Stimulated activated CD4-positive, alpha-beta T cell treated with anti-CD3 and anti-CD28 coated beads, Interleukin-2, amount 100 ng/mL, for 4 hours (primary cell): ENCODE results near the gene ETFB.

Source experiments
- DNase-seq: peaks from one replicate; pipeline ENCODE4 v3.0.0-alpha.2; 2020; ENCODE audit warnings: low read depth

Gene ETFB

DNA sequence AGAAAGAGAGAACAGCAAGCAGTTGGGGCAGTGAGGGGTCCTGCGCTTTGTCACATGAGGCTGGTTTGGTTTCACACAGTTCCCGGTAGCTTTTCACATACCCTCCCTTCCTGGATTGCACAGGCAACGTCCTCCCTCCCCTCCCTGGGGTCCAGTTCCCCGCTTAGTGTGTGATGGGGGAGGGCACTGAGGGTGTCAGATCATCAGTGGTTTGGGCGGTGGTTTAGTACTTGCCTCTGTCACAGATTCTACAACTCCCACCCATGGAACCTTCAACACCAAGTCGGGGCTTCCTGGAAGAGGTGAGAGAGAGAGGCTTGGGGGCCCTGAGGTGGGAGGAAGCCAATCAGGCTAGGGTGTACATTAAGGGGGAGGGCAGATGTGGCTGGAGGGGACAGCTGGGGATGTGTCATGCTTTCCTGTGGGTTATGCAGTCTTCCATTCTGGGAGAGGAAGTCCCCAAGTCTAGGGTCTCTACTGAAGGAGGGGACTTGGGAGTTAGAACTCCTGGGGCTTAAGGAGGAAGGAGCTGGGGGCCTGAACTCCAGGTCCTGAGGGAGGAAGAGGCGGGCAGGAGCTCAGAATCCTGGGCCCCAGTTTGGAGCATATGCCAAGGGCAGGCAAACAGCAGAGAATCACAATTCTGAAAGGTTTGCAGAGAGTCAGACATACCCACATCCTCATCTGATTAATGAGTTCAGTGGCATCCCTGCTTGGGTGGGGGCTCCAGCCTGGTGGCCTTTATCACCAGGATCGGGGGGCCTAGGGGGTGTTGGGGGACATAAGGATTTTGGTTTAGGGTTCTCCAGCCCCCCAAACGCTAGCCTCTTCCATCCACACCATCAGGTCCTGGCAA, 6.7 kb upstream of the ETFB start, which contains the start of gene NKG7:
Gene NKG7, minus strand, starts transcription at position 6 of the 856 bp plus-strand sequence. CDS start 119 bp downstream, outside the sequence.
- peak; percentile 72 for DNase-seq

DNA sequence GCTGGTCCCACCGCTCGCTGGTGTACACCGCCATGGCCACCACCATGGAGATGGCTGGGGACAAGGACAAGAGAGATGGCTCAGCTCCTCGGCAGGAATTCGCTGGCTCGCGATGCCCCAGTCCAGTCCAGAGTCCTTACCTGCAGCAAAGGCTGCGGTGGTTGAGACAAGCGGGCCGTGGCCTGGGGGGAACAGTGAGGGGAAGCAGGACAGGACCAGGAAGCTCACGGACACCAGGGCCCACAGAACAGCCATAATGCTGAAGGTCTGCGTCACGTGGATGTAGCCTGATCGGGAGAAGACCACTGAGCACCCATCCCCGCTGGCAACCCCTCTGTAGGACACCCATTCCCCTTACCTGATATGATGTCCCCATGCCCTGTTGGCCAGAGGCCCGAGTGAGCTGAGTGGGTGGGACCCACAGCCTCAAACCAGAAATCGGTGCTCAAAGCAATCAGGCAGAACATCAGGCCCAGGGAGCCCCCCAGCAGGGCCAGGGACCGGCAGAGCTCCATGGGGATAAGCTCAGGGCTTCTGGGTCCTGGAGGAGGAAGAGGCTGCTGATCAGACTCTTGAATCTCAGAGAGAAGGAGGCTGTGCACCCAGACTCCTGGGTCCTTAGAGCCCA, 5.9 kb upstream of the ETFB start:
- no peak for DNase-seq

DNA sequence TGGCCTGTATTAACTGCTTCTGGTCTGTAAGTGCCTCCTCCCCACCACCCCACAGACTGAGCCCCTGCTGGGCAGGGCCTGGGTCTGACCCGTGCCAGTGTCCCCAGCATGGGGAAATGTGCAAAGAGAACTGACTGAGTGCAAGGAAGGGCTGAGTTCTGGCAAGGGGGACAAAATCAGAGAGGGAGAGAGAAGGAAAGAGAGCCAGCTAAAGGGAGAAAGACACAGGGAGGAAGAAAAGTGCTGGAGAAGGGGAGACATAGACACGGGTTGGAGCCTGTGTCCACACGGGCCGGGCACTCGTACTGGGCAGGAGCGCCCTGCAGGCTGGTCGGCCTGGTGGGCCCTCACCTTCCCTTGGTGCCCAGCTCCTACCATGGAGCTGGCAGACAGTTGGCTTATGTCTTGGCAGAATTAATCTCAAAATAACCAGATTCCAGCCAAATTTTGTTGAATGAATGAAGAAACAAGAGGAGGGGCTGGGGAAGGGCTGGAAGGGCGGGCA, 5.0 kb upstream of the ETFB start:
- no peak for DNase-seq

GRCh38 chr19:51370230-51370629, 4.0 kb upstream of the ETFB start:
- DNase-seq = no peak

GRCh38 chr19:51368366-51369282, 2.4 kb upstream of the ETFB start, which contains the start of gene CLDND2:
TSS of gene CLDND2 (minus strand) at chr19:51369003. CDS start at chr19:51368577, 426 bp downstream.
- DNase-seq = no peak

DNA sequence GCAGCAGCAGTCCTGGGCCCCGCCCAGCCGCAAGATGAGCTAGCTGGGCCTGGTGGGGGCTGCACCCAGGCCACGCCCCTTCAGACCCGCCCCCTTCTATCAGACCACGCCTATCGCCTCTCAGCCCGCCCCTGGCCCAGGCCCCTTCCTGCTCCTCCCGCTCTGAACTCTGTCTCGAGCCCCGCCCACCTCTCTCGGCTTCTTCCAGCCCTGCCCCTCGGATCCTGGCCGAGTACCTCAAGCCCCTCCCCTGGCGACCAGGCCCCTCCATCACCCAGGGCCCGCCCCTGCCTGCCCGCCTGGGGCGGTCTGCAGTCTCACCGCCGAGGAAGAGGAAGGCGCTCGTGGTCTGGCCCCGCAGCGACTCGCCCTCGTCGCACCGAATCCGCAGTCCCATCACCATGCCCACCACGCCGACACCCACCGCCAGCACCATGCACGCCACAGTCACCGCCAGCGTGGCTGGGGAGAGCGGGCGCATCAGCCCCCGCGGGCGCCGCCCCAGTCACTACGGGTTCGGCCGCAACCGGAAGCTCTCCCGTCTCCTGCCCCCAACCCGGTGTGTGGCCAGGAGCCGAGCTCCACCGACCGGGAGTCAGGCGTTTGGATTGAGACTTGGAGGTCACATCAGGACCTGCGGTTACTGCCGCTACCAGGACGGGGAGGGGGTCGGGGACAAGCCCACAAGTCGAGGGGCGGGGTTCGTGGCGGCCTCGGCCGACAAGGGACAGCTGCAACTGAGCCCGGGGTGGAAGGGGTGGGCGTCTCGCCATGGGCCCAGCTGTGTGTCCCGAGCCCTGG, 1.6 kb upstream of the ETFB start:
- peak; percentile 94 for DNase-seq

DNA sequence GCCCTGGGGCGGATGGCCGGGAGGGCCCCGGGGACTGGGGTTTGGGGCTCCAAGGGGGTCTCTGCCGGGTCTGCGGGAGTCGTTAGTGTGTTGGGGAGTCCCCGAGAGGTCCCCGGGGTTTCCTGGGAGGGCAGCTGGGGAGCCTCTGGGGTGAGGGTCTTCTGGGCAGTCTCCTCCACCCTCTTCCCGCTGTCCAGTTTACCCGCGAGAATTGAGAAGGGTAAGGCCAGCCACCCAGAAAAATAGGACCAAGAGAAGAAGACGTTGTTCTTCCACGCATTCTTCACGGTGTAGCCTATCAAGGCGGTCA, 1.0 kb upstream of the ETFB start:
- DNase-seq = no peak

GRCh38 chr19:51366389-51367254, 434 bp upstream of the ETFB start:
- peak; percentile 91 for DNase-seq

- no peak for DNase-seq
Observed at GRCh38 chr19:51365211-51365964, 800 bp downstream of the ETFB start.

DNA sequence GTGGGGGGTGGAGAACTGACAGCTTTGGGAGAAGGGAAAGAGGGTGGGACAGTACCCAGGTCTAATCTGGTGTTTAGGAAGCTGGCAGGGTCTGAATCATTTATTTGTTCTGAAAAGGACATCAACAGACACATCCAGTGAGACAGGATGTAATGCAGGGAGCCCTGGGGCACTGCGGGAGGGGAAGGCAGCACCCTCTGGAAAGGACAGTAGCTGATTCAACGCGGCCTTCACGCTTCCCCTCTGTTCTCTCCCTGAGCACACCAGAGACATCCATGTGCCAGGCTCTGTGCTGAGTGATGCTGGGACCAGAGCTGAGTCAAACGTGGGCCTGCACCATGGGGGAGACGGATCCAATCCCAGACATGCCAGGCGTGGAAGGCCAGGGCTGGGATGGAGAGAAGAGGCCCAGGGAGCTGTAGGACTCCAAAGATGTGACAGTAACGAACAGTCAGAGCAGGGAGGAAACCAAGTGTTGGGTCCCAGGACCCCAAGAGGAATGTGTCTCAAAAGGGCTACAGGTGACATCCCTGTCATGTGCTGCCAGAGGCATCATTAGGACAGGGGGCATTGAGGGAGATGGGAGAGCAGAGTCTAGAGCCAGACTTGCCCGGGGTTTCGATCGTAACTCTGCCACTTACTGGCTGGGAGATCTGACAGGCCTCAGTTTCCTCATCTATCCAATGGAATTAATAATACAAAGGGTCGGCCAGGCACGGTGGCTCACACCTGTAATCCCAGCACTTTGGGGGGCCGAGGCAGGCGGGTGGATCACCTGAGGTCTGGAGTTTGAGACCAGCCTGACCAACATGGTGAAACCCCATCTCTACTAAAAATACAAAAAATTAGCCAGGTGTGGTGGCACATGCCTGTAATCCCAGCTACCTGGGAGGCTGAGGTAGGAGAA, 1.7 kb downstream of the ETFB start:
- DNase-seq = no peak

DNA sequence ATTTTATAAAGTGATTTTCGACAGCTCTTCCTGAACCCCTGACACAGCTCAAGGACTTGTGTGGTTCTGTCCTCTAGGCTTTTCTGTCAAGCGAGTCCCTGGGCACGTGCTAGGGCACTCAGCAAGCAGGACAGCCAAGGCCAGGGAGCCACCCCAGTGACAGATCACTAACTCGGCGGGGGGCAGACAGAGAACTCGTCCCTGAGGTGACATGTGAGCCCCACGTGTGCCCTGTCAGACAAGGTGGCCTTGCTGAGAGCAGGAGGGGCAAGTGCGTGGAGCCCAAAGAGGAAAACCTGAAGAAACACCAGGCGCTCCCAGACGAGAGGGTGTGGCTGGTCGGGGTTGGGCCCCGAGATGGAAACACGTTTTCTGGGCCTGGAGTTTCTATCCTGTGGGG, 4.9 kb downstream of the ETFB start:
- DNase-seq = no peak

DNA sequence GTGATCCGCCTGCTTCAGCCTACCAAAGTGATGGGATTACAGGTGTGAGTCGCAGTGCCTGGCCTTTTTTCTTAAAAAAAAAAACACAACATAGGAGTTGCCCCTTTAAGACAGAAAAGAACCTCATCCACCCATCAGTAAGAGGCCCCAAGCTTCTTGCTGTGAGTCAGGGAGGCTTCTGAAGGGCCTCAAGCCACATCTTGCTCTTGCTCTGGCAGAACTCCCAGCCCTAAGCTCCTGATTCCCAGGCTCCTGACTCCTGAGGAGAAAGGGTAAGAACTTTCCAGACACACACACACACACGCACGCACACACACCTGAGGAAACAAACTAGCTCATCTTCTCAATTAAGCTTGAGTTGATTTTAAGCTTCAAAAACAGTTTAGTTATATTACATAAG, 6.9 kb downstream of the ETFB start:
- DNase-seq = no peak

GRCh38 chr19:51357952-51358351, 8.2 kb downstream of the ETFB start:
- no peak for DNase-seq

DNA sequence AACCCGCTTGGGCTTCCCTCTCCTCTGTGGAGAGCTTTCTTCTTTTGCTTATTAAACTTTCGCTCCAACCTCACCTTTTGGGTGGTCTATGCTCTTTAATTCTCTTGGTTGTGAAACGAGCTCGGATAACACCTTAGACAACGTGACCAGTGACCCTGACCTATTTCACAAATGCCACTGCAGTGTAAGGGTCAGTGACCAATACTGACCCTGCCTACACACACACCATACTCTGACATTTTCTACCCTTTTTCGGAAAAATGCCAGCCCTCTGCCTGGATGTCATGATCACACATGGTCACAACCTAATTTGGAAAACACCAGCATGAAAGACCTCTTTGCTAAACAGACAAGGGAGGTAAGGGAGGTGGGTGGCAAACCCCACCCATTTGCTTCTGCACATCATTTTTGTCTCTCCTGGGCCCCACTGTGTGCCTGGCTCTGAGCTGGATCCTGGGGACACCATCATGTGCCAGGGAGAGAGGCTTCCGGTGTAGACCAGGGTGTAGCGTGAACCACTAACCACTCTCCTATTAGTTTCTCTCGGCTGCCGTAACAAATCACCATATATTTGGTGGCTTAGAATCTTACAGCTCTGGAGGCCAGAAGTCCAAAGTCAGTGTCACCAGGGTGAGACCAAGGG, 9.9 kb downstream of the ETFB start:
- DNase-seq = no peak

DNA sequence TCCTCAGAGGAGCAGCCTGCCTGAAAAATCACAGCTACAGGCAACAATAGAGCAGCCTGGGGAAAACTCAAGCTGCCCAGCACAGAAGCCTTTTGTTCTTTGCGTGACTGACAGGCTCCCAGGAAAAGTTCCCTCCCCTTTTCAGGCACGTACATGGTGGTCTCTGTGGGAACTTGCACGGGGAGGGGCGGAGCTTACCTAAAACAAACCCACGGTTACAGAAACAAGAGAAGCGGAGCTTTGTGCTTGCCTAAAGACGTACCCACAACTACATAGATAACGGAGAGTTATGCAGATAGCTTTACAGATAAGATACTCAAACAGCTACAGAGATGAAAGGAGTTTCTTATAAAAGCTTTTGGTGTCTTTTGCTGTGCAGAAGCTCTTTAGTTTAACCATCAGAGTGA, 11.4 kb downstream of the ETFB start:
- no peak for DNase-seq

GRCh38 chr19:51354103-51354741, 12.0 kb downstream of the ETFB start:
- no peak for DNase-seq

DNA sequence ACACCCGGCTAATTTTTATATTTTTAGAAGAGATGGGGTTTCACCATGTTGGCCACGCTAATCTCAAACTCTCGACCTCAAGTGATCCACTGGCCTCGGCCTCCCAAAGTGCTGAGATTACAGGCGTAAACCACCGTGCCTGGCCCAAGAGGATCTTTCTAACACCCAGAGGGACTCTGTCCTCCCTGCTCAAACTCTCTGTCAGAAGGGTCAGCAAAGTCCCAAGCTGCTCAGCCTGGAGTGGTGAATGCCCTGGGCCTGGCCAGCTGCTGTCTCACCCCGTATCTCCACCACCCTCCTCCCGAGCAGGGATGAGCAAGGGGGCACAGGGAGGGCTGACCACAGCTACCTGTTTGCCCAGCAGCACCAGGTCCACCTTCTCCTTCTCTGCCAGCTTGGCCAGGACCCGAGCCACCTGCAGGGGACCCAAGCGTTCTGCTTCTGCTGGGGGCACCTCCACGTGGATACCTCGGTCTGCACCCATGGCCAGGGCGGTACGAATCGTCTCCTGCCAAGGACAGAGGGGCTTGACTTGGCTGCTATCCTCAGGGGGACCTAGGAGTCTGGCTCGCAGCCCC, 13.3 kb downstream of the ETFB start:
- no peak for DNase-seq
